ENCODE results near the gene MACROD2.
A peak's percentile ranks its signal among the peaks of the same experiment; 100 is the strongest.

Gene MACROD2

DNA sequence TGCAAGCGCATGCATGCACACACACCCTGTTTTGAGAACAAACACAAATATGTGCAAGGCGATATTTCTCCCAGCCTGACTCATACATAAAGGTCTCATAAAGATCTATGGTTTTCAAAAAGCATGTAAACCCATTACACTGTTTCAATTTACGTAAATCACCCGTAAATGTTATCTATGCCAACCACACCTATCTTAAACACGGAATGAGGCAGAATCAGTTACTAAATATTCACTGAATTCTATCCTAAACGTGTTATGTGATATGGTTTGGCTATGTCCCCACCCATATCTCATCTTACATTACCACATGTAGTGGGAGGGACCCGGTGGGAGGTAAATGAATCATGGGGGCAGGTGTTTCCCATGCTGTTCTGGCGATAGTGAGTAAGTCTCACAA, 1956.3 kb downstream of the MACROD2 start:
- no peak overlapping the region for H3K27ac ChIP-seq (ENCODE audit: extremely low read depth, low read depth, low read length)
- H3K4me1 ChIP-seq (ENCODE audit: control insufficient read depth, insufficient read depth, low read length) = no peaks in the 10 kb centered on the region
- no peaks in the 10 kb centered on the region for H3K36me3 ChIP-seq (ENCODE audit: control insufficient read depth in 2 of 2, insufficient read depth in 1 of 2, low read length in 2 of 2)
- no peaks in the 10 kb centered on the region for H3K9me3 ChIP-seq (ENCODE audit: control insufficient read depth, insufficient read depth, low read depth, low read length)
- CTCF ChIA-PET = no interaction called here
- TF ChIP-seq EGR2 (tag by site-specific recombination; IDR thresholded peaks at IDR 0.05; ENCODE audit: low read depth) (peak; percentile 55), ZNF830 (tag by site-specific recombination; IDR thresholded peaks at IDR 0.05; ENCODE audit: low read depth) (no peak), ZFHX2 (tag by site-specific recombination; conservative IDR thresholded peaks at IDR 0.05) (peak; percentile 64), SP3 (tag by site-specific recombination; IDR thresholded peaks at IDR 0.05) (0 out of 2 replicates have a peak, but pooled peaks have one; percentile 28)
- no peak overlapping the region for H3K4me3 ChIP-seq (ENCODE audit: low read depth, low read length)
- POLR2A ChIA-PET = no interaction called here

DNA sequence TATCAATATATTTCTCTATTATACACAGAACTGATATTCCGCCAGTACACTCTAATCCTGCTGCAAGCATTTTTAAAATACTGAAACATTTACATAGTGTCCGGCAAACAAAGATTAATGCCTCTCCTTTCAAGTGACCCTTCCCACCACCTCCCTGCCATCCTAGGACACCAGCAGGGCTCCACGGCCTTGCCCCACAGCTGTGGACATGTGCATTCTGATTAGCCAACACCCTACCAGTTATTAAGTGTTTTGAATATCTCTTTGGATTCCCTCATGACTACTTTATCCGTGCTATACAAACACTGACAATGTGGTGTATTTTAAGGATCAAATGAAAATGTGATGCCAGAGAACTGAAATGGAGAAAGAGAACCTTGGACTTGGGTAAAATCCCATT, 1962.8 kb downstream of the MACROD2 start:
- TF ChIP-seq ZNF654 (tag by site-specific recombination; IDR thresholded peaks at IDR 0.05; ENCODE audit: low read depth) (no peak), ZNF19 (tag by site-specific recombination; IDR thresholded peaks at IDR 0.05; ENCODE audit: low read depth) (no peak), ZNF626 (tag by site-specific recombination; IDR thresholded peaks at IDR 0.05) (no peak), ZNF837 (tag by site-specific recombination; IDR thresholded peaks at IDR 0.05) (no peak), TCF7L2 (IDR thresholded peaks at IDR 0.05; ENCODE audit: borderline replicate concordance, low read depth, low read length) (no peak), MYNN (tag by site-specific recombination; IDR thresholded peaks at IDR 0.05; ENCODE audit: borderline replicate concordance) (no peak)
- TF ChIP-seq, protein P1, sequence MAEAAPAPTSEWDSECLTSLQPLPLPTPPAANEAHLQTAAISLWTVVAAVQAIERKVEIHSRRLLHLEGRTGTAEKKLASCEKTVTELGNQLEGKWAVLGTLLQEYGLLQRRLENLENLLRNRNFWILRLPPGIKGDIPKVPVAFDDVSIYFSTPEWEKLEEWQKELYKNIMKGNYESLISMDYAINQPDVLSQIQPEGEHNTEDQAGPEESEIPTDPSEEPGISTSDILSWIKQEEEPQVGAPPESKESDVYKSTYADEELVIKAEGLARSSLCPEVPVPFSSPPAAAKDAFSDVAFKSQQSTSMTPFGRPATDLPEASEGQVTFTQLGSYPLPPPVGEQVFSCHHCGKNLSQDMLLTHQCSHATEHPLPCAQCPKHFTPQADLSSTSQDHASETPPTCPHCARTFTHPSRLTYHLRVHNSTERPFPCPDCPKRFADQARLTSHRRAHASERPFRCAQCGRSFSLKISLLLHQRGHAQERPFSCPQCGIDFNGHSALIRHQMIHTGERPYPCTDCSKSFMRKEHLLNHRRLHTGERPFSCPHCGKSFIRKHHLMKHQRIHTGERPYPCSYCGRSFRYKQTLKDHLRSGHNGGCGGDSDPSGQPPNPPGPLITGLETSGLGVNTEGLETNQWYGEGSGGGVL (tag by site-specific recombination; IDR thresholded peaks at IDR 0.05) = no peak
- POLR2A ChIA-PET = no interaction called here
- H3K4me3 ChIP-seq (ENCODE audit: low read depth, low read length) = no peak overlapping the region
- H3K9me3 ChIP-seq (ENCODE audit: control insufficient read depth, insufficient read depth, low read depth, low read length) = no peaks in the 10 kb centered on the region
- no peak overlapping the region for H3K27ac ChIP-seq (ENCODE audit: extremely low read depth, low read depth, low read length)
- no peaks in the 10 kb centered on the region for H3K4me1 ChIP-seq (ENCODE audit: control insufficient read depth, insufficient read depth, low read length)
- no peaks in the 10 kb centered on the region for H3K36me3 ChIP-seq (ENCODE audit: control insufficient read depth in 2 of 2, insufficient read depth in 1 of 2, low read length in 2 of 2)
- CTCF ChIA-PET = no interaction called here

DNA sequence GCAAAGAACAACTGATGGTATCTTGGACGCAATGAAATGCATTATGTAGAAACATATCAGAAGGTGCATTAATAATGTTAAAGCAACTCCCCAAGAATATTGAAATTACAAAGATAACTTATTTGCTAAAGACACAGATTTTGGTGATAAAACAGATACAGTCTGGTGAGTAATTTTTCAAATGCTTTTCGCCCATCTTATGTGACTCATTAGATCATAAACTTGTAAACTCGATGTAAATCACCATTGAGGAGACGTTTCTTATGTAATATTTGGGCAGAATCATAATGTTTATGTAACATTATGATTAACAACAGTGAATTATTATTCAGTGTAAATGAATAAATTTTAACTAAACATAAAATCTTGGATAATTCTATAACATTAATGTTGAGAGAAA, 1969.8 kb downstream of the MACROD2 start:
- Histone ChIP-seq H3K36me3 (ENCODE audit: control insufficient read depth in 2 of 2, insufficient read depth in 1 of 2, low read length in 2 of 2) (no peaks in the 10 kb centered on the region), H3K27ac (ENCODE audit: extremely low read depth, low read depth, low read length) (no peak overlapping the region), H3K4me1 (ENCODE audit: control insufficient read depth, insufficient read depth, low read length) (no peaks in the 10 kb centered on the region), H3K9me3 (ENCODE audit: control insufficient read depth, insufficient read depth, low read depth, low read length) (no peaks in the 10 kb centered on the region), H3K4me3 (ENCODE audit: low read depth, low read length) (no peak overlapping the region)
- ChIA-PET POLR2A (no interaction called here), CTCF (no interaction called here)
- no peak for TF ChIP-seq IKZF3 (tag by site-specific recombination; IDR thresholded peaks at IDR 0.05)
- no peak for TF ChIP-seq ZNF658 (tag by site-specific recombination; IDR thresholded peaks at IDR 0.05)
- no peak for TF ChIP-seq EGR2 (tag by site-specific recombination; IDR thresholded peaks at IDR 0.05; ENCODE audit: low read depth)
- no peak for TF ChIP-seq ZNF10 (tag by site-specific recombination; IDR thresholded peaks at IDR 0.05)
- TF ChIP-seq, protein P2, sequence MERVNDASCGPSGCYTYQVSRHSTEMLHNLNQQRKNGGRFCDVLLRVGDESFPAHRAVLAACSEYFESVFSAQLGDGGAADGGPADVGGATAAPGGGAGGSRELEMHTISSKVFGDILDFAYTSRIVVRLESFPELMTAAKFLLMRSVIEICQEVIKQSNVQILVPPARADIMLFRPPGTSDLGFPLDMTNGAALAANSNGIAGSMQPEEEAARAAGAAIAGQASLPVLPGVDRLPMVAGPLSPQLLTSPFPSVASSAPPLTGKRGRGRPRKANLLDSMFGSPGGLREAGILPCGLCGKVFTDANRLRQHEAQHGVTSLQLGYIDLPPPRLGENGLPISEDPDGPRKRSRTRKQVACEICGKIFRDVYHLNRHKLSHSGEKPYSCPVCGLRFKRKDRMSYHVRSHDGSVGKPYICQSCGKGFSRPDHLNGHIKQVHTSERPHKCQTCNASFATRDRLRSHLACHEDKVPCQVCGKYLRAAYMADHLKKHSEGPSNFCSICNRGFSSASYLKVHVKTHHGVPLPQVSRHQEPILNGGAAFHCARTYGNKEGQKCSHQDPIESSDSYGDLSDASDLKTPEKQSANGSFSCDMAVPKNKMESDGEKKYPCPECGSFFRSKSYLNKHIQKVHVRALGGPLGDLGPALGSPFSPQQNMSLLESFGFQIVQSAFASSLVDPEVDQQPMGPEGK (tag by site-specific recombination; IDR thresholded peaks at IDR 0.05) = no peak
- no peak for TF ChIP-seq ZNF521 (tag by site-specific recombination; IDR thresholded peaks at IDR 0.05)
- TF ChIP-seq, protein P3, sequence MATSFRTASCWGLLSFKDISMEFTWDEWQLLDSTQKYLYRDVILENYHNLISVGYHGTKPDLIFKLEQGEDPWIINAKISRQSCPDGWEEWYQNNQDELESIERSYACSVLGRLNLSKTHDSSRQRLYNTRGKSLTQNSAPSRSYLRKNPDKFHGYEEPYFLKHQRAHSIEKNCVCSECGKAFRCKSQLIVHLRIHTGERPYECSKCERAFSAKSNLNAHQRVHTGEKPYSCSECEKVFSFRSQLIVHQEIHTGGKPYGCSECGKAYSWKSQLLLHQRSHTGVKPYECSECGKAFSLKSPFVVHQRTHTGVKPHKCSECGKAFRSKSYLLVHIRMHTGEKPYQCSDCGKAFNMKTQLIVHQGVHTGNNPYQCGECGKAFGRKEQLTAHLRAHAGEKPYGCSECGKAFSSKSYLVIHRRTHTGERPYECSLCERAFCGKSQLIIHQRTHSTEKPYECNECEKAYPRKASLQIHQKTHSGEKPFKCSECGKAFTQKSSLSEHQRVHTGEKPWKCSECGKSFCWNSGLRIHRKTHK (tag by site-specific recombination; IDR thresholded peaks at IDR 0.05) = no peak
- TF ChIP-seq ZNF530 (tag by site-specific recombination; IDR thresholded peaks at IDR 0.05; ENCODE audit: low read depth) = no peak
- TF ChIP-seq, protein P4, sequence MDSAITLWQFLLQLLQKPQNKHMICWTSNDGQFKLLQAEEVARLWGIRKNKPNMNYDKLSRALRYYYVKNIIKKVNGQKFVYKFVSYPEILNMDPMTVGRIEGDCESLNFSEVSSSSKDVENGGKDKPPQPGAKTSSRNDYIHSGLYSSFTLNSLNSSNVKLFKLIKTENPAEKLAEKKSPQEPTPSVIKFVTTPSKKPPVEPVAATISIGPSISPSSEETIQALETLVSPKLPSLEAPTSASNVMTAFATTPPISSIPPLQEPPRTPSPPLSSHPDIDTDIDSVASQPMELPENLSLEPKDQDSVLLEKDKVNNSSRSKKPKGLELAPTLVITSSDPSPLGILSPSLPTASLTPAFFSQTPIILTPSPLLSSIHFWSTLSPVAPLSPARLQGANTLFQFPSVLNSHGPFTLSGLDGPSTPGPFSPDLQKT (IDR thresholded peaks at IDR 0.05; ENCODE audit: borderline replicate concordance, low read depth, low read length) = no peak
- TF ChIP-seq, protein P5, sequence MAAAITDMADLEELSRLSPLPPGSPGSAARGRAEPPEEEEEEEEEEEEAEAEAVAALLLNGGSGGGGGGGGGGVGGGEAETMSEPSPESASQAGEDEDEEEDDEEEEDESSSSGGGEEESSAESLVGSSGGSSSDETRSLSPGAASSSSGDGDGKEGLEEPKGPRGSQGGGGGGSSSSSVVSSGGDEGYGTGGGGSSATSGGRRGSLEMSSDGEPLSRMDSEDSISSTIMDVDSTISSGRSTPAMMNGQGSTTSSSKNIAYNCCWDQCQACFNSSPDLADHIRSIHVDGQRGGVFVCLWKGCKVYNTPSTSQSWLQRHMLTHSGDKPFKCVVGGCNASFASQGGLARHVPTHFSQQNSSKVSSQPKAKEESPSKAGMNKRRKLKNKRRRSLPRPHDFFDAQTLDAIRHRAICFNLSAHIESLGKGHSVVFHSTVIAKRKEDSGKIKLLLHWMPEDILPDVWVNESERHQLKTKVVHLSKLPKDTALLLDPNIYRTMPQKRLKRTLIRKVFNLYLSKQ (tag by site-specific recombination; IDR thresholded peaks at IDR 0.05; ENCODE audit: borderline replicate concordance) = no peak
- TF ChIP-seq ZSCAN23 (tag by site-specific recombination; IDR thresholded peaks at IDR 0.05) = no peak
- no peak for TF ChIP-seq ZIC2 (tag by site-specific recombination; IDR thresholded peaks at IDR 0.05)
- TF ChIP-seq ZNF776 (tag by site-specific recombination; IDR thresholded peaks at IDR 0.05; ENCODE audit: borderline replicate concordance) = no peak
- TF ChIP-seq ZNF529 (tag by site-specific recombination; IDR thresholded peaks at IDR 0.05; ENCODE audit: insufficient replicate concordance) = no peak
